Stimulated activated CD4-positive, alpha-beta T cell treated with anti-CD3 and anti-CD28 coated beads, Interleukin-1b, Interleukin-23, amount 100 ng/mL, for 48 hours (primary cell): ENCODE measurements around the gene ZNF532.

Experiments used
- DNase-seq: peaks from one replicate; pipeline ENCODE4 v3.0.0-alpha.2; 2020

ZNF532 gene

GRCh38 chr18:58871514-58872420, 7.1 kb downstream of the ZNF532 start:
- DNase-seq, result no peak

- DNase-seq, result no peak
Measured at GRCh38 chr18:58878640-58879039, 14.0 kb downstream of the ZNF532 start.

GRCh38 chr18:58881477-58881876, 16.8 kb downstream of the ZNF532 start:
- no peak for DNase-seq

GRCh38 chr18:58882044-58882443, 17.4 kb downstream of the ZNF532 start:
- DNase-seq, result no peak

- DNase-seq, result no peak
Measured at GRCh38 chr18:58882686-58883085, 18.0 kb downstream of the ZNF532 start.

GRCh38 chr18:58884680-58885079, 20.0 kb downstream of the ZNF532 start:
- DNase-seq, result no peak

- DNase-seq, result no peak
Measured at GRCh38 chr18:58886431-58886830, 21.8 kb downstream of the ZNF532 start.

GRCh38 chr18:58886864-58887612, 22.4 kb downstream of the ZNF532 start:
- no peak for DNase-seq

- peak; percentile 8 for DNase-seq
Measured at GRCh38 chr18:58887613-58887963, 22.9 kb downstream of the ZNF532 start.

GRCh38 chr18:58891776-58892175, 27.1 kb downstream of the ZNF532 start:
- DNase-seq, result no peak

- no peak for DNase-seq
Measured at GRCh38 chr18:58892488-58892887, 27.8 kb downstream of the ZNF532 start.

GRCh38 chr18:58893388-58894099, 28.9 kb downstream of the ZNF532 start:
- peak; percentile 8 for DNase-seq

GRCh38 chr18:58894930-58895329, 30.3 kb downstream of the ZNF532 start:
- no peak for DNase-seq

GRCh38 chr18:58895385-58895784, 30.7 kb downstream of the ZNF532 start:
- DNase-seq, result no peak

GRCh38 chr18:58896268-58896667, 31.6 kb downstream of the ZNF532 start:
- DNase-seq, result no peak

- no peak for DNase-seq
Measured at GRCh38 chr18:58896734-58897508, 32.2 kb downstream of the ZNF532 start.

GRCh38 chr18:58898010-58898799, 33.5 kb downstream of the ZNF532 start:
- no peak for DNase-seq

- DNase-seq, result no peak
Measured at GRCh38 chr18:58900015-58900649, 35.5 kb downstream of the ZNF532 start.

GRCh38 chr18:58901143-58901542, 36.5 kb downstream of the ZNF532 start:
- no peak for DNase-seq

- no peak for DNase-seq
Measured at GRCh38 chr18:58901783-58902182, 37.1 kb downstream of the ZNF532 start.

- DNase-seq, result no peak
Measured at GRCh38 chr18:58902961-58903360, 38.3 kb downstream of the ZNF532 start.
